GM21619 (cell line): ENCODE data around the gene SEC16A.

Source experiments
- ATAC-seq: cut with Tn5 transposase; IDR thresholded peaks from one replicate; pipeline ENCODE4 v1.9.1; 2021; ENCODE audit not compliant: unreplicated experiment

The SEC16A gene

DNA sequence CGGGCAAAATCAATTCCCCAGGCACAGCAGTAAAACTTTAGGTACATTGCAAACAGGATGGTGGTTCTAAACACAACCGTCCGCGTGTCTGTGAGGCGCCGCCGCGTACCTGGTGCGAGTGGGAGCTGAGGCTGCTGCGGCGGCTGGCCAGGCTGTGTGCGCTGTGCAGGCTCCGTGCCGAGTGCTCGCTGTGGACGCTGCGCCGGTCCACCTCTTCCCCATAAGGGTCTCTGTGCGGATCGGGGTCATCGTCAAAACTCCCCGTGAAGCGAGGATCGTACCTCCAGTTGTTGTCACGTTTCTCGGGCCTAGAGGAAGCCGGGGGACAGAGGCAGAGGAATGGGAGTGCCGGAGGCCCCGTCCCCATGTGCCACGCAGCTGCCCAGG lies 16.7 kb downstream of the SEC16A start:
- ATAC-seq: no peak

DNA sequence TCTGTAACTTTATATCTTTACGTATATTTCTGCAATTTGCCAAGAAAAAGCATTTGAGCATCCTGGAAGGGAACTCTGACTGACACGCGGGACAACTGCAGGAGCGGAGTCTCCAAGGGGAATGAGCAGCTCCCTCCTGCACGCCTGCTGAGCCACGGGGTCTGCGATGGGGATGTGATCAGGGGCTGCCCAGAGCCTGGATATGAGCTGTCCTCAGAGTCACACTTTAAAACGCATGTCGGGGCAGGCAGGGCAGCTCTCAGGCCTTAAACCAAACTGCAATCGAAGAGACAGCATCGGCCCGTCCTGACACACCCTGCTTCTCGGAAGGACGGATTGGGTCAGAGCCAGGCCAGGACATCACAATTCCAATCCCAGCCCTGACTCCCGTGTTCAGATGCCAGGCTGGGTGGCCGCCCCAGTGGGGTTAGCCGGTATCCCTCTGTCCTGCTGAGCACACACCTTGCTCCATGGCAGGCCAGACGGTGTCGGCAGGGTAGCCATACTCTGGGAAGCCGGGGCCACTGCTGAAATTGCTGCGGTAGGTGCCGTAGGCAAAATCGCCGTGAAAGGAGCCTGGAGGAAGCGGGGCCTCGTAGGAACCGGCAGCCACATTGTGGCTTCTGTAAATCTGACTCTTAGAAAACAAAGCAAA lies 17.2 kb downstream of the SEC16A start:
- no peak for ATAC-seq

DNA sequence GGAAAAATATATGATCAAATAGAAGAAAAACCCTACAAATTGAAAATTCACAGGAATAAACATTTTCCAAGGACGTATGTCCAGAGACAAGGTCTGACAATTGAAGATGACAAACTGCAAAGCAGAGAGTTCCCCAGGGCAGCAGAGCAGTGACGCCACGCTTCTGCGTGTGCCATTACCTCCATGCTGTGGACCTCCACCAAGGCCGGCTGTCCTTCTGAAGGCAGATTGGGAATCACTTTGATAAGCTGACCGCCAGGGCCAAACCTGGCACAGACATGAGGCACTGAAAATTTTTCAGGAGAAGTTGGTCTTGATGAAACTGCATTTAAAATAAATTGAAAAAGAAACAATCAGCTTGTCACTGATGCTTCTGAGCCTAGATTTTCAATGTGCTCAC lies 18.6 kb downstream of the SEC16A start:
- ATAC-seq: no peak

DNA sequence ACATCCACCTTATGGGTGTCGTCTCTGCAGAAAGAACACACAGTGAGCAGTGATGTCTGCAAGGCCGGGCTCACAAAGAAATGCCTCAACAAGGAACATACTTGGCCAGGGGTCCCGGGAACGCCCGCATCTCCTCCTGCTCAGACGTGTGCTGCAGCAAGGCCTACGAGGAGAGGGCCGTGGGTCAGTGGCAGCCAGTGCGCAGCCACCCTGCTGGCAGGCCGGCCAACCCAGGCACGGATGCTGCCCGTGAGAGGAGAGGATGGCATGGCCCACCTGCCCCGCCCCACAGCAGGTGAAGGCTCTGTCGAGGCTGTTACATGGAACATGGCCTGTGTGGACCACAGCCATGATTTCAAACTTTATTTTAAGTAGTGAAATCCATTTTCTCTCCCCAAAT lies 19.3 kb downstream of the SEC16A start:
- ATAC-seq: no peak

DNA sequence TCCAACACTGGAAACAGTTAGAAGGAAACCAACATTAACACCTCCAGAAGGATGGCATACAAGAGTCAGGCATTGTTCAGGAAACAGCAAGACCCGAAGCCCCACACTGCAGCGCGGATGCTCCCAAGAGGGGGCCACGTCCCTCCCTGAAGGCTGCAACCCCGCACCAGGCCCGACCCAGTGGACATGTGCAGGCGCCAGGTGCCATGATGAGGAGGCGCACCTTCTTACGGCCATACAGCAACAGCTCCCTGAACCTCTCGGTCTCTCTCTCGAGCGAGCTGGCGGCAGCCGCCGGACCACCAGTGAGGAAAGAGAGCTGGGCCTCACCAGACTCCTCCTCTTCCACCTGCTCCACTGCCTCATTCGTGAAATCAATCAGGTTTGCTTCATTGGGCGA lies 20.2 kb downstream of the SEC16A start:
- ATAC-seq: no peak

DNA sequence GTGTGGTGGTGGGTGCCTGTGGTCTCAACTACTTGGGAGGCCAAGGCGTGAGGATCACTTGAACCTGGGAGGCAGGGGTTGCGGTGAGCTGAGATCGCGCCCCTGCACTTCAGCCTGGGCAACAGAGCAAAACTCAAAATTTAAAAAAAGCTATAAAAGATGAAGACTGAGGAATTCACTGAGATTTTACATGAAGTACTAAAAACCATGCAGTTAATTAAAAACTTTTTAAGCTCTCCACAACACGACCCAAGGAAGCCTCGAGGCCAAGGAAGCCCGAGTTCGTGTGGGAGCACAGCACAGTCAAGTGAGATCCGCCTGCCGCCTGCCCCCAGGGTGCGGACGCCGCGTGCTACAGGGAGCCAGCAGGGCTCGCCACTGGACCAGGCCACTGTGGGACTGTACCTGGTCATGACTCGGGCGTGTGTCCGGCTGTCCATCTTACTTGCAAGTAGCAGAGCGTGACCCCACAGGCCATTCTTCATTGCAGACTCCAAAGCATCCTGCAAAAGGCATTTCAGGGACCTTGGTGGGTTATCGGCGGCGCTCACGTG lies 22.0 kb downstream of the SEC16A start:
- ATAC-seq: no peak

DNA sequence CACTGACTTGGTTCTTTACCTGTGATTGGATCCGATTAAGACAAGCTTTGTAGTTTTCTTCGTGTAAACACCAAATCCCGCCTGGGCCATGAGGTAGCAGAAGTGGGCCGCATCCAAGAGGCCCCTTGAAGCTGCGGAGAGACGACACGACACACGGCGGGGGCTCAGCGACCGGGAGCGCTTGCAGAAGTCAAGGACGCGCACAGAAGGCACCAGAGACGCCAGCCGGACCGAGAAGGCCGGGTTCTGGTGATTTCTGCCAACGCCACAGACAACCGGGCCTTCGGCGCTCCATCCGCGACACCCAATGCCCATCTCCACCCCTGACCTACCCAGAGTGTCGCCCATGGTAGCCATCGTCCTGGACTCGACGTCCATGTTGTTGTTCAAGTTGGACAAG lies 23.4 kb downstream of the SEC16A start:
- ATAC-seq: no peak

DNA sequence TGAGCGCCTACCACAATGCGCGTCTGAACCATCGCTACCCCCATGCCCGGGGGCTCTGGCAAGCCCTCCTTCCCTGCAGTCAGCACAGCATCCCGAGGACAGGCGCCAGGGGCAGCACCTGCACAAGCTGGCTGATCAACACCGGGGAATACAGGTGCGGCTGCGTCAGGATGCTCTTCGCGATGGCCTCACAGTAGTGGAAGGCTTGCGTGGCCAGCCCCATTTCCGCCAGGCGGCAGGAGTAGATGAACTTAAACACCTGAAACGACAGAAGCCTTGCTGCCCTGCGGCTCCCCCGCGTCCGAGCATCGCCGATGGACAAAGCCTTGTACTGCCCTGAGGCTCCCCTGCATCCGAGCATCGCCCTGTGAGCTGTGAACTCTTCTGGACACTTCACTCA lies 25.5 kb downstream of the SEC16A start:
- no peak for ATAC-seq

DNA sequence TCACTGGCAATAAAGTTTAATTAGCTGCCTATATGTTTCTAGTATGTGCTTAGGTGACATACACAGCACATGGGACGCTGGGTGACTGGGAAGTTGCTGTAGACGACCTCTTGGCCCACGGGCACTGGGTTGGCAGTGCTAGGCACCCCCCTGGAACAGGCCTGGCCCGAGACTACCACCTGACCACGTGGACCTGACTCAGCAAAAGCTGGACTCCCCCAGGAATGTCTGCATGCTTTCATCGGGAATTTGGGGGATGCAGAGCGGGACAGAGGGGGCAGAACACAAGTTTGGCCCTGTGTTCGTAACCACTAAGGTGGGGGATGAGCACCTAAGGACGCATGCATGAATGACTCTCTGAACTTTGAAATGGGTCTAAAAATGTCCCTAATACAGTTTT lies 26.6 kb downstream of the SEC16A start:
- no peak for ATAC-seq

DNA sequence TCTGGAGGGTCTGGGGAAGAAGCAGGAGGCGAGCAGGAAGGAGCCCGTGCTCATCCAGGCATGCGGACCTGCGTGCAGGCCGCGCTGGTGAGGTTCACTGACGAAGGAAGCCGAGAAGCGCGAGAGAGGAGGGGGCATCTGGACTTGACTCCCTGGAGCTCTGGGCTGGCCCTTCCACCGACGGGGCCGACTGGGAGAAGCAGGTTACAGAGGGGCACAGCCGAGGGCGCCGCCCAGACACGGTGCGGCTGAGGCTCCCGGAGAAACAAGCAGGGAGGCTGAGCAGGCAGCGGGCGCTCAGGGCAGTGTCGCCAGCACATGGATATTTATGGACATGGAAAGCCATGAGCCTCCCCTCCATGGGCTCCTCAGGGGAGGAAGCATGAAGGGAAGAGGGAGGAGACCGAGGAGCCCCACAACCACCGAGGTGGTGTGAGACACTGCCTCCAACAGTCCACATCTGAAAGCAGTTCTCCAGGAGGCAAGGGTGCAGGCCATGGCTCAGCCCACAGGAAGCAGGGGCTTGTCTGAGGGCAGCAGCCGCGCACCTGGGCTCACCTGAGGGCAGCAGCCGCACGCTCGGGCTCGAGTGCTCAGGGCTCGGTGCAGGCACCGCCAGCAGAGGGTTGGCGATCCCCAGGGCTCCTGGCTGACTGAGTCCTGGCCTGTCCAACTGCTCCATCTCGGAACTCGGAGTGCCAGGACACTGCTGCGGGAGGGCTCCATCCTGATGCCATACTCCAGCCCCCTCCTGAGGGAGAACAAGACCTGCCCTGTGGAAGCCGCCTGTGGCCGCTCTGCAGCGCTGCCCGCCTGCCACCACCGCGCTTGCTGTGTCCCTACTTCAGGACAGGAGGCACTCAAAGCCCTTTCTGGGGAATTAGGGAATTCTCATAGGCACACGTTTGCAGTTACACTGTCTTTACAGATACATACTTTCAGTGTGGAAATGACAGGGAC lies 27.5 kb downstream of the SEC16A start:
- ATAC-seq: no peak

DNA sequence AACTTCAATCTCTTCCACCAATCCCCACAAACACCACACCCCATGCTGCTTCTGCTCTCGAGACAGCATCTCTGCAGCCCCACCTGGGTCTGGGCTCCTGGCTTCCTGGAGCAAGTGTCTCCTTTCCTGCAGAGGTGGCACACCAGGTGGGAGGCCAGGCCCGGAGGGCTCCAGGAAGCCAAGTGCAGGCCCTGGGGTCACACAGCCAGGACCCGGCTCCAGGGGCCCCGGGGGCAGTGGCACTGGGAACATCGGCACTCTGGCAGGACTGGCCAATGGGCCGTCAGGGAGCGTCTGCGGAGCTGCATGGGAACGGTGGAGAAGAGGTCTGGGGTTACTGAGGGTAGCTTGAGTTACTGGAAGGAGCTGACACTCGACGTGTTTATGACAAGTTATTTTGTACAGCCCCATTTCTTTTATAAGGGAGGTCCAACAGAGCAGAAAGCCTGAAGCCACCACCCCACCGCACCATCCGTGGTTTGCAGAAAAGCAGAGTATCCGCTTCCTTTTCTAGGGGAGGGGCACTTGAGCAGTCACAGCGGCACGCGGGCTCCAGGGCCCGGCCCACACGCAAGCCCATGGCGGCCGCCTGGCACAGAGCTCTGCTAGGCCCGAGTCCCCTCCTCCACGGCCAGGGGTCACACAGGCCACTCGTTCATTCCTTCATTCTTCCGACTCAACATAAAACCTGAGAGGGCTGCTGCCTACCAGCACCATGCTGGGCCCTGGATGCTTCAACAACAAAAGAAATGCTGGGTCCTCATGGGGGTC lies 28.6 kb downstream of the SEC16A start:
- ATAC-seq: no peak

DNA sequence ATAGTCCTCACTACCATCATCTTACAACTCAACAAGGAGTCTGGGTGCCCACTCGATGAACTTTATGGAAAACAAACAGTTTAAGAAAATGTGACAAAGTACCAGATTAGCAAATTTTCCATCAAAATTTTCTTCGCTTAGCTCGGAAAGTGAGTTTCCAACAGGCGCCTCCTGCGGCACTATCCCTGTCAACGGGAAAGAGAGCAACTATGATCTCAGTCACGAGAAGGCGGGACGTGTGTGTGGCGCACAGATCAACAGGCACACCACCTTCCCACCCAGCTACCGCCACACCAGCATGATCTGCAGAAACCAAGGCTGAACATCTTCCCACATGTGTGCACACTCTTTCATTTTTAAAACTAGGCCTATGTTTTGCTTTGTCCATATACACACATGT lies 29.5 kb downstream of the SEC16A start:
- ATAC-seq: no peak

DNA sequence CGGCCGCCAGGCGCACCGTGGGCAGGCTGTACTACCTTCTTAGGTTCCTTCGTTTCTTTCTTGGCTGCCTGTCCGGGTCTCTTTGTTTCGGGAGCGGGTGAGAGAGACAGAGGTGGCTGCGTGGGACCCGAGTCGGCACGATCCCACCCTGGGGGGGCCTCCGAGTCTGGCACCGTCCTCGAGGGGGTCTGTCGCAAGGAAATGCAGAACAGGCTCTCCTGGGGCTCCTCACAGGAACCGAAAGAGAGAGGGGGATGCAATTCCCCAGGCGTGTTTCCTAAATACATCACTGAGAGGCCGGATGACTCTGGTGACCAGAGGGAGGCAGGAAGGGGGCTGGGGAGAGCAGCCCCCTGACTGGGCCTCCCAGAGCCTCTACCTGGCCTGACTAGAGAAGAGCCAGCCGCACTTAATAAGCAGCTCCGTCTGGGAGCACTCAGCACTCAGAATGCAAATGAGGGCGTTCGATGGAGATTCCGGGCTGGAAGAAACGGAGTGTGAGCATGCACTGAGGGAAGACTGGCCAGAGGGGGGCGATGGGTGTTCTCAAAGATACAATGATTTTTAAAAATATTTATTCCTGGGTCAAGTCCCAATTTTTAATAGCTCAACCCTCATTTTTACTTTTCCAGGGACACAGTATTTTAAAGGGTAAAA lies 31.5 kb downstream of the SEC16A start:
- no peak for ATAC-seq

DNA sequence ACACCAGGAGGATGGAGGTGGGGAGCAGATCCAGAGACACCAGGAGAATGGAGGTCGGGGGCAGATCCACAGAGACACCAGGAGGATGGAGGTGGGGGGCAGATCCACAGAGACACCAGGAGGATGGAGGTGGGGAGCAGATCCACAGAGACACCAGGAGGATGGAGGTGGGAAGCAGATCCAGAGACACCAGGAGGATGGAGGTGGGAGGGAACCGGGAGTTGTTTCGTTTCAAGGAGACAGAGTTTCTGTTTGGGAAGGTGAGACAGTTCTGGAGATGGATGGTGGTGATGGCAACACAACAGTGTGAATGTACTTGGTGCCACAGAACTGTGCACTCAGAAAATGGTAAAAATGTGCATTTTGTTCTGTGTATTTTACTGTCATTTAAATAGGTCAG lies 34.2 kb downstream of the SEC16A start:
- no peak for ATAC-seq

DNA sequence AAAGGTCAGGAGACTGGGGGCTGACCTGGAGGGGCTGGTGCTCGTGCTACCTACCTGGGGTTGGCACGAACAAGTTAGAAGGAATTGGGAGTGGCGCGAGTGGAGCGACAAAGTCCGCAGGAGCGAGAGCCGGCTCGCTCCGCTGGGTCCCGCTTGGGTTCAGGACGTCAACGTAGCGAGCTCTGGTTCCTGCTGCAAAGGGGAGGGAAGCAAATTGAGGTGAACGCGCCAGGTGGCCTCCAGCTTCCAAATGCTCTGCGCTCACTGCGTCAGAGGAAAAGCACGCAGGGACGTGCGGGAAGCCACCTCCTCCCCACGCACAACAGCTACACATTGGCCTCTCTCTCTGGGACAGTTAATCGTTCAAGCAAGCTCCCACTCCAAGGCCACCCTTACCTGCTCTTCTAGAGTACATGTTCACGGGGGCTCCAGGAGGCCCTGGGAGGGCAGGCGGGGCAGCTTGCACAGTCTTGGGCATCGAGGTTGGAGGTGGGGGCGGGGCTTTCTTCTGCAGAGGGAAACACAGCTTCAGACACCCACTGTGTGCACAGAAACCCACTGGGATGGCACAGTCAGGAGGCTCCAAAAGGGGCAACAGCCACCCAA lies 35.6 kb downstream of the SEC16A start:
- ATAC-seq: no peak

DNA sequence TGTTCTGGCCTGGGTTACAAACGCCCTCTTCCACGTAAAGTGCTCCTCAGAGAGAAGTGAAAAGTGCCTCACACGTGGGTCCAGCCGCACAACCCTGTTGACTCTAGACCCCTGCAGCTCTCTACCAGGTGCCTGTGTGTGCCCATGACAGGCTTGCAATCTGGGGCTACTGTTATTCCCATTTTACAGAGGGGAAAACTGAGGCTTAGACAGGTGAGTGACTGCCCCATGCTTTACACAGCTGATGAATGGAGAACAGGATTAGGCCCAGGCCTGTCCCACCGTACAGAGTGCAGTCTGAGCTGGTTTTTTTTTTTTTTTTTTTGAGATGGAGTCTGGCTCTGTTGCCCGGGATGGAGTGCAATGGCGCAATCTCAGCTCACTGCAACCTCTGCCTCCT lies 37.0 kb downstream of the SEC16A start:
- ATAC-seq: no peak

DNA sequence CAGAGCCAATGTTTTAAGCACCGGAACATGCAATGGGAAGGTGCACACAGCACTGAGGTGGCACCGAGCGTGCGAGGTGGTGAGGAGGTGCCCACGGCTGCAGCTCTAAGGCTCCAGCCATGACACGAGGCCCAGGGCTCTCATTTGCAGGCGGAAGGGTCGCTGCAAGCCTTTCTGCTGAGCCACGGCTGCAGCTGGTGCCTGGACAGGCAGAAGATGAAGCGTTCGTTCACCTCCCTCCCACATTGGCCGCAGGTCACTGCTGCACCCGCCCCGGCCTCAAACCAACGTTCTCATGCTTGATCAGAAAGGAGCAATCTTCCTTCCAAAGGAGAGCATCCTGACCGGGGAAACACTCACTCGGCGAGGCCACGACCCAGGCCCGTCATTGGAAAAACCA lies 38.7 kb downstream of the SEC16A start:
- ATAC-seq: no peak

DNA sequence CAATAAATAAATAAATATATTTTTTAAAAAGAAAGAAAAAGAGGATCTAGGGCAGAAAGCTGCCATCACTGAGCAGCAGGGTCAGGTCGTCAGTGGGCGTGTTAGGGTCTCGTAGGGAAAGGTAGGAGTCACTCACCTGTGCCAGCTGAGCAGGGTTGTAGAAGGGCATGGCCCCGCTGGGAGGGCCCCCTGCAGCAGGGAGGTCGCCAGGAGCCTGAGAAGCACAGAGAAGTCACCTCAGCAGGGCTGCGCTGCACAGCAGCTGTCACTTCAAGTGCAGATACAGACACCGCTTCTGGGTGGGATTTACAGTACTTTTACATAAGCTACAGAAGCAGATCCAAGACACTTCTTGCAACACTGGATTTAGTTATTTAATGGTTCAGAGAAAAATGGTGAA lies 39.2 kb downstream of the SEC16A start:
- ATAC-seq: no peak

DNA sequence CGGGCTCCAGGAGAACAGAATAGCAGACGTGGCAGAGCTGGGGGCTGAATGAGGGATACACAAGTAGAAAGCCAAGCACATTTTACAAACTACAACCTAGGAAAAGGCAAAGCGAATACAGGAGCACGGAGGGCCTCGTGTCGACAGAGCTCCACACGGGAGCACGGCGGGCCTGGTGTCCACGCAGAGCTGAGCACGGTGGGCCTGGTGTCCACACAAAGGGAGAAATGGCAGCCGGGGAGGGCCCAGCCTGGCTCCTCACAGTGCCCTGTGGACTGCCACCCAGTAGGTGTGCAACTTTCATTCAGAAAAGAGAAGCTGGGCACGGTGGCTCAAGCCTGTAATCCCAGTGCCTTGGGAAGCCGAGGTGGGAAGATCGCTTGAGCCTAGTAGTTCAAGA lies 39.8 kb downstream of the SEC16A start:
- no peak for ATAC-seq

DNA sequence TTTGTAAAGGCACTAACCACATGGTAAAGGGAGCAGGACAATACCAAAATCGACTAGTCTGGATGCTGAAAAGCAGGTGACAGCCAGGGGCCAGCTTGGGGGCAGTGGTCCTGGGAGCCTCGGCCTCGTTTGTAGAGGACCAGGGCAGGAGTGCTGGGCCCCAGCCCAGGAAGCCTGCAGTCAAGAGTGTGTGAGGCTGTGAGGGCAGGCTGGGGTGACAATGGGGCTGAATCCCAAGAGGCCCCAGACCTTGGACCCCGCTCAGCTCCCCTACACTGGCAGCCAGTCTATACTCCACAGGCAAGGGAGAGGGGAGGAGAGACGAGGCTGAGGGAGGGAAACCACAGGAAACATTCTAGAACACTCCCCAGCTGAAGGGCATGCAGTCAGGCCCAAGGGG lies 40.6 kb downstream of the SEC16A start:
- no peak for ATAC-seq
